SKM-1 treated with dmso at 0.1 percent for 144 hours (cell line): ENCODE measurements around the gene DLGAP5.

Experiments used
- DNase-seq: peaks from one replicate; lab custom pipeline; 2025; ENCODE audit not compliant: unreplicated experiment; lab: John Stamatoyannopoulos, UW

DLGAP5 gene

DNA sequence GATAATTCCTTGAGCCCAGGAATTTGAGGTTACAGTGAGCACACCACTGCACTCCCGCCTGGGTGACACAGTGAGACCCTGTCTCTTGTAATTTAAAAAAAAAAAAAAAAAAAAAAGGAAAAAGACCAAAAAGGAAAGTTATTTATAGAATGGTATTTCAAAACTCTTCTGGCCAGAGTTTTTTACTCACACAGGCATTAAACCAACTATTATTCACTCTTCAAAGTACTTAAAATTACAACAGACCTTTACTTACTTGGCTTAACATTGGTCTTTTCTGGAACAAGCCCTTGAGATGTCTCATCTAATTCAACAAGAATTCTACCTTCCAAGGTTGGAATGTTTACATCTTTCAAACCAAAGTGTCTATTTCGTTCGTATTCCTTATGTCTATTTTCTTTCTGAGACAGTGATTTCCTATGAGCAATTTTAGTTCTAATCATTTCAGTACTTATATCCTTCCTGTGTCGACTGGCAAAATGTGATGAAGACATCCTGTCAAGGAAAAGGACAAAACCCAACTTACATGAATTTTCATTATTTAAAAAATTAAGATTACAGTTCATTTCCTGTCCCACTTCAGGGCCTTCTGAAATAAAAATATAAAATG lies 2.6 kb downstream of the DLGAP5 start:
- DNase-seq: no peak

DNA sequence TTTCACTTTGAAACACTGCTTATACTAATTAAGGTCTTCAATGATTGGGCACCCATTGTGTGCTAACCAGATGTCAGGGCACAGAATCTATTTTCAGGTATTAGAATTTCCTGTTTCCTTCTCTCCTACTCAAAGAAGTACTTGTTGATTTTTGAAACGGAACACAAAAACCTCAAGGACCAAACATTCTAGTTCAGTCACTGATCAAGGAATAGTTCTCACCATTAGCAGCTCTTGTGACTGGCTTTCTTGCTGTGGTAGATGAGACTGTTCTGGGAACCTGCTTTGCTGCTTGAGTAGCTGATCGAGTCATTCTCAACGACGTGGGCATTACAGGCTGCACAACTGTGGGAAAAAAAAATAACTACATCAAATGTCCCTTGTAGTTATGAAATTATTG lies 11.0 kb downstream of the DLGAP5 start:
- DNase-seq: no peak

DNA sequence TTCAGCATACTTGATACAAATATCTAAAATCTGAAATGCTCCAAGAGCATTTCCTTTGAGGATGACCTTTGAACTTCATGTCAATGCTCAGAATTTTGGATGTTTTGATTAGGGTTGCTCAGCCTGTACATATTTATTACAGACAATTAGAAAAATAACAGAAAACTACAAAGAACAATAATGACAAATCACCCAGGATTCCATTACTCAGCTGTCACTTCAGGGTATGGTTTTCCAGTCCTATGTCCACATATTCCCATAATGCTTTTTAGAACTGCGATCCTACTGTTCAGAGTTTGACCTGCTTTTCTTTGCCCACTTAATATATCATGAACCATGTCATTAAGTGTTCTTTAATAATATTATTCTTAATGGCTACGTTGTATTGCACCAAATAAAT lies 11.4 kb downstream of the DLGAP5 start:
- DNase-seq: no peak

- DNase-seq: no peak
Measured at GRCh38 chr14:55170526-55170925, 20.9 kb downstream of the DLGAP5 start.

- no peak for DNase-seq
Measured at GRCh38 chr14:55160989-55161388, 30.4 kb downstream of the DLGAP5 start.

DNA sequence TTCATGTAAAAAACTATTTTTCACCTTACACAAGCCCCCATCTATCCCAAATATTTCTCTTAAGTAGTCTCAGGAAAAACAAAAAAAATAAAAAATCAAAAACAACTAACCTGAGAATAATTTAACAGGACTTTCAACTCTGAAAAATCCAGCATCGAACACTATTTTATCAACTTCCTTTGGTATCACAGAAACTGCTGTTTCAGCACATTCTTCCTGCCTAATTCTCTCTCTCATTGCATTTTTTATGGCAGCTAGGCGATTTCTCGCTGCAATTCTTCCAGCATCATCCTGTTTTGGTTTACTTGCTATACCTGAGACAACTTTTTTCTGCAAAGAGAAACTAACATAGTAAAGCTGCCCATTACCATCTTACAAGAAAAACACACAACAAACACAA lies 33.0 kb downstream of the DLGAP5 start:
- DNase-seq: no peak

GRCh38 chr14:55157080-55157479 lies 34.3 kb downstream of the DLGAP5 start:
- DNase-seq: no peak

GRCh38 chr14:55153951-55154350 lies 37.4 kb downstream of the DLGAP5 start:
- no peak for DNase-seq

GRCh38 chr14:55152052-55152753 lies 39.2 kb downstream of the DLGAP5 start:
- DNase-seq: no peak

DNA sequence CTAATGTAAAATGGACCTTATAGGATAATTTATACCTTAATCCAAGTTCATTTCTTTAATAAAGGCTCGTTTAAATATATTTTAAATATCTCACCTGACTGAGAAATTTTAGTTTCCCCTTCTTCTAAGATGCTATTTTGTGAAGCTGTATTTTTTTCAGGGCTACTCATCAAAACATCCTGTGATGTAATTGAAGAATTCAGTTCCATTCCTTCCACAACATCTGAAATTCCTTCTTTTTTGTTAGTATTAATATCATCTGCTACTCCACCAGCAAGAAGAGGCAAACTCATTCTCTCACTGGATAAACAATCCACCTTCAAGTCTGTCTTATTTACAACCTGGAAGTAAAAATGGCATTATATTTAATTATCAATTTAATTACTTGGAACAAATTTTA lies 39.8 kb downstream of the DLGAP5 start:
- no peak for DNase-seq

GRCh38 chr14:55146425-55146824 lies 45.0 kb downstream of the DLGAP5 start:
- DNase-seq: no peak

GRCh38 chr14:55142466-55142865 lies 48.9 kb downstream of the DLGAP5 start:
- DNase-seq: no peak

GRCh38 chr14:55141825-55142224 lies 49.6 kb downstream of the DLGAP5 start:
- no peak for DNase-seq

DNA sequence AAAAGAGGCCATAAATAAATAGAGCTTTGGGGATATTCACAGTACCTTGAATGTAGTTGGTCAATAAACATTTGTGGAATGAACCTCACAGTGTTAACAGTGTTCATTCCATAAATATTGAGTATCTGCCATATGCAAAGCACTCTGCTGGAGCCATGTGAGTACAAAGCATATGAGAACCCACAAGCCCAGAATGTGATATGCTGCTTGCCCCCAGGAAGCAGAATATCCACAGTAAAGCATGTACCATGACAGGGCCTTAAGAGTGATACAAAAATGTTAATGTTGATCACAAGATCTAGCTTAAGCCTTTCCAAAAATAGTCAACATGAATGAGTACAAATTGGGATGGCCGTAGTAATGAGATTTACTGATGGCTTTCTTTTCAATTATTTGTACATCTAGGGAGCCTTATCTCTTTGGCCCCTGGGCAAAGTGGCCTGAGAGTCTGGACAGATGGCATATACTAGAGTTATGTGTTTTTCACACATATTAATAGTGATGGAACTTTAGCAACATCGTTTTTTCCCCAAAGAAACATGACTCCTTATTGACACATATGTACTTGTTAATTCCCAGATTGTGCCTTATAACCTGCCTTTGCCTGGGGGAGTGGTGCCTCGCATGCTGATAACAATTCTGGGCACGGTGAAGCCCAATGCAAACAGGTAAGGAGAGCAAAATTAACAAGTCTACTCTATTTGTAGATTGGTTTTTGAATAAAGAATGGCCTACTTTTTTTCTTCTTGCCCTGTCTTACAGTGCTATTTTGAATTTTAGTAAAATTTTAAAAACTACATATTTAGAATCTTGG lies 51.5 kb downstream of the DLGAP5 start:
- no peak for DNase-seq

DNA sequence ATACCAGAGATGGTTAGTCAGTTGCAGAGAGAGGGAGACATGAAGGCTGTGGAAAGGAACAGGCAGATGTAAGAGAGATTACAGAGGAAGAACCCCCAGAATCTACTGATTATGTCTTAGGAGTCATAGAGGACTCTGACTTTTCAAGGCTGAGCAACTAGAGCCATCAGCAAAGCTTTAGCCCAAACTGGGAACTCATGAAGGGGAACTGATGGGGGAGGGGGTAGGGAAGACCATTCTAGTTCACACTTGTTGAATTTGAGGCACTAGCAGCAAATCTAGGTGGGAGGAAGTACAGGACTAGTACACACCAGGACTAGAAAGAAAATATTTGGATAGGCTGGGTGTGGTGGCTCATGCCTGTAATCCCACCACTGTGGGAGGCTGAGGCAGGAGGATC lies 52.2 kb downstream of the DLGAP5 start:
- DNase-seq: no peak

GRCh38 chr14:55138091-55138490 lies 53.3 kb downstream of the DLGAP5 start:
- DNase-seq: no peak

- DNase-seq: no peak
Measured at GRCh38 chr14:55136885-55137786, 54.2 kb downstream of the DLGAP5 start.

GRCh38 chr14:55136241-55136640 lies 55.1 kb downstream of the DLGAP5 start:
- DNase-seq: no peak

GRCh38 chr14:55133416-55133815 lies 58.0 kb downstream of the DLGAP5 start:
- no peak for DNase-seq

- DNase-seq: no peak
Measured at GRCh38 chr14:55131370-55132137, 59.8 kb downstream of the DLGAP5 start.
